A673 (cell line): ENCODE measurements around the gene KCP. TPM values are rescaled to one million over a fixed set of nuclear protein-coding genes. Genes with fewer than 3 reads are reported as not detected.

ENCODE experiments used
- BruUV-seq: library from RNA; stranded (reverse); fragments of 400-500 nt; replicated peaks from 2 replicates; lab custom pipeline; 2021; lab: Mats Ljungman, UMichigan
- CTCF ChIA-PET: fragments of 300-600 bp; sonication (Branson Sonifier 250); formaldehyde crosslinking; loops from one replicate; lab custom pipeline; 2022; ENCODE audit warnings: antibody characterized with exemption; lab: Charles Lee
- POLR2A ChIA-PET: fragments of 300-600 bp; sonication (Branson Sonifier 250); formaldehyde crosslinking; loops from one replicate; lab custom pipeline; 2022; ENCODE audit warnings: antibody characterized with exemption; ENCODE audit not compliant: low non-redundant PET; lab: Charles Lee
- DNase-seq: peaks from one replicate; pipeline ENCODE4 v3.0.0-alpha.2; 2015; ENCODE audit warnings: low spot score
- H3K27ac ChIP-seq: fragments of 200-600 bp; sonication (generic); 2 replicates; pipeline ENCODE4 v1.5.1; 2016; ENCODE audit warnings: mixed run types, low read depth, mild to moderate bottlenecking, mixed read lengths, antibody characterized with exemption, low read length; ENCODE audit not compliant: poor library complexity, severe bottlenecking
- H3K27me3 ChIP-seq: fragments of 200-600 bp; sonication (generic); replicated peaks from 2 replicates; pipeline ENCODE4 v1.6.1; 2017; ENCODE audit warnings: mixed run types, low read depth, mild to moderate bottlenecking, mixed read lengths, antibody characterized with exemption, low read length; ENCODE audit not compliant: insufficient read depth, poor library complexity
- H3K36me3 ChIP-seq: fragments of 200-600 bp; sonication (generic); 2 replicates; pipeline ENCODE4 v1.6.1; 2016; ENCODE audit warnings: mixed run types, mild to moderate bottlenecking, mixed read lengths, antibody characterized with exemption, low read length; ENCODE audit not compliant: insufficient read depth, poor library complexity, severe bottlenecking
- H3K4me1 ChIP-seq: fragments of 200-600 bp; sonication (generic); 2 replicates; pipeline ENCODE4 v1.6.1; 2017; ENCODE audit warnings: mixed run types, mild to moderate bottlenecking, mixed read lengths, antibody characterized with exemption, low read length; ENCODE audit not compliant: insufficient read depth, poor library complexity, severe bottlenecking
- H3K4me3 ChIP-seq: fragments of 200-600 bp; sonication (generic); 2 replicates; pipeline ENCODE4 v1.5.1; 2016; ENCODE audit warnings: low read depth, mixed run types, mild to moderate bottlenecking, mixed read lengths, low read length; ENCODE audit not compliant: poor library complexity, severe bottlenecking
- H3K9me3 ChIP-seq: fragments of 200-600 bp; sonication (generic); 2 replicates; pipeline ENCODE4 v1.6.1; 2016; ENCODE audit warnings: mixed run types, low read depth, mild to moderate bottlenecking, mixed read lengths, antibody characterized with exemption, low read length; ENCODE audit not compliant: poor library complexity, severe bottlenecking
- CTCF ChIP-seq: fragments of 300-800, 200-600 bp; sonication (generic); conservative IDR thresholded peaks from 2 replicates; pipeline ENCODE4 v1.5.1; 2017; ENCODE audit warnings: low read depth, mild to moderate bottlenecking, antibody characterized with exemption, low read length, moderate library complexity, mixed read lengths
- EZH2 ChIP-seq: fragments of 200-600 bp; sonication (generic); IDR thresholded peaks from 2 replicates; pipeline ENCODE4 v1.6.1; 2017; ENCODE audit warnings: borderline replicate concordance, low read depth, mild to moderate bottlenecking, mixed read lengths, antibody characterized with exemption, low read length; ENCODE audit not compliant: poor library complexity, severe bottlenecking
- intact Hi-C: fragments of 100-400 bp; cut with micrococcal nuclease; formaldehyde crosslinking; loops from one replicate; pipeline ENCODE4 v1.10.0; 2022; ENCODE audit not compliant: unreplicated experiment
- total RNA-seq: library from RNA; stranded (reverse); gene quantifications from 2 replicates; pipeline ENCODE4 v1.2.3, GENCODE V29; 2021

Gene KCP
- total RNA-seq, 1 experiment from 2014 or later: not detected

- CTCF ChIA-PET: no interaction called here
- H3K36me3 ChIP-seq: no peaks in the 10 kb centered on the region
- H3K9me3 ChIP-seq: no peaks in the 10 kb centered on the region
- POLR2A ChIA-PET: no interaction called here
- no peaks in the 10 kb centered on the region for H3K27me3 ChIP-seq
- BruUV-seq: no TSS peak
- TF ChIP-seq EZH2 (no peak), CTCF (no peak)
- no peak overlapping the region for H3K27ac ChIP-seq
- DNase-seq: no peak
- intact Hi-C loops: no loop called here
- H3K4me3 ChIP-seq: no peak overlapping the region
- H3K4me1 ChIP-seq: no peaks in the 10 kb centered on the region
Observed at GRCh38 chr7:128852537-128853254, 57.8 kb downstream of the KCP start.

- CTCF ChIA-PET: no interaction called here
- H3K4me3 ChIP-seq: no peak overlapping the region
- no peak overlapping the region for H3K27ac ChIP-seq
- no peaks in the 10 kb centered on the region for H3K9me3 ChIP-seq
- no peaks in the 10 kb centered on the region for H3K36me3 ChIP-seq
- H3K4me1 ChIP-seq: no peaks in the 10 kb centered on the region
- no TSS peak for BruUV-seq
- no peaks in the 10 kb centered on the region for H3K27me3 ChIP-seq
- DNase-seq: no peak
- intact Hi-C loops: no loop called here
- TF ChIP-seq EZH2: no peak
- TF ChIP-seq CTCF: no peak
- POLR2A ChIA-PET: no interaction called here
Observed at GRCh38 chr7:128849804-128850490, 60.6 kb downstream of the KCP start.

GRCh38 chr7:128849156-128849515, 61.4 kb downstream of the KCP start:
- intact Hi-C loops: no loop called here
- ChIA-PET POLR2A (no interaction called here), CTCF (no interaction called here)
- Histone ChIP-seq H3K36me3 (no peaks in the 10 kb centered on the region), H3K9me3 (no peaks in the 10 kb centered on the region), H3K4me1 (no peaks in the 10 kb centered on the region), H3K4me3 (no peak overlapping the region), H3K27me3 (no peaks in the 10 kb centered on the region), H3K27ac (no peak overlapping the region)
- no TSS peak for BruUV-seq
- no peak for DNase-seq
- no peak for TF ChIP-seq CTCF
